Measurements from ENCODE around the gene CHAD. TPM values are rescaled to one million over a fixed set of nuclear protein-coding genes. Genes with fewer than 3 reads are reported as not detected.

Gene CHAD
- total and polyA plus RNA-seq, 2 of the 13 experiments (the other 11 are each of a cell fraction or from before 2014, with no cell fraction given) = 1.4 TPM; not detected in 1

DNA sequence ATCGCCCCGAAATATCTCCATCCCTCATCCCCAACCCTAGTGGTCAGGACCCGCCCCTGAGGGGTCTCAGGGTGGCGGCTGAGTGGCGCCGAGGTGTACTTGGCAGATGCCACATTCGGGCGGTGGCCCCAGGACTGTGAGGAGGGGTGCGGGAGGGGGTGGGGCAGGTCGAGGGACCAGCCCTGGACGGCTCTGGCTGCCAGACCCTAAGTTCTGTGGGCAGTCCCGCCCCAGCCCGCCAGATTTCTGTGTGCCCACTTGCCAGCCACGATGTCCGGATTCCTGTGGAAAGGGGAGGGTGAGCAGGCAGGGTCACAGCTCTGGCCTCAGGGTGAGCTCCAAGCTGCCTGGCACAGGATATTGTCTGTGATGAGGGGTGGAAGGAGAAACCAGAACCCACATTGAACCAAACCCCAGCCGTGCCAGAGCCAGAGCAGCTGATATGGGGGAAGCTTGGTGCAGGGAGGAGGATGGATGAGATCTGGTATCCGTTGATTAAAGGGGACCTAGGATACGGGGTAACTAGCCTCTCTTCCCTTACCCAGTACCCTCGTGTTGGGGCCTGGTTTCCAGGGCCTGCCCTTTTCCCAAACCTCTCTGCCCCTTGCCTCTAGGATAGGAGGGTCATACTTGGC is 1.1 kb upstream of the CHAD start:
- DNase-seq (ENCODE audit: low spot score) (no peak), FAIRE-seq (no peak), ATAC-seq (no peak)
- Histone ChIP-seq H3K27ac (ENCODE audit: extremely low read length, insufficient read depth, low read length) (no peak overlapping the region), H3K36me3 (replicated peaks in 1 of 2; ENCODE audit: control insufficient read depth in 1 of 2, insufficient read depth in 2 of 2, low read length in 2 of 2) (peaks cover 21 to 23% of the 10 kb centered on the region in 2 experiments; a peak in 4 of 5 replicates), H2AFZ (ENCODE audit: low read length) (no peak overlapping the region), H4K20me1 (ENCODE audit: insufficient read depth, low read length) (no peaks in the 10 kb centered on the region), H3K27me3 (ENCODE audit: control insufficient read depth in 1 of 2, insufficient read depth in 2 of 2, low read length in 2 of 2) (no peaks in the 10 kb centered on the region), H3K4me3 (replicated peaks in 1 of 3; ENCODE audit: insufficient read depth in 1 of 3, low read depth in 2 of 3, low read length in 3 of 3) (no peak overlapping the region), H3K4me1 (ENCODE audit: insufficient read depth, low read length) (no peaks in the 10 kb centered on the region), H3K4me2 (ENCODE audit: low read depth, low read length) (no peak overlapping the region), H3K9ac (ENCODE audit: insufficient read depth, low read depth, low read length) (no peak overlapping the region), H3K9me3 (ENCODE audit: low read length) (no peaks in the 10 kb centered on the region), H3K79me2 (ENCODE audit: insufficient read depth, low read length) (no peaks in the 10 kb centered on the region)
- intact Hi-C loops (cut with micrococcal nuclease; ENCODE audit: unreplicated experiment) (no loop called here), in situ Hi-C loops (cut with HindIII; ENCODE audit: extremely low pct_ligation_motif_present, low pct_unique_long_range_greater_than_20kb) (no loop called here)
- TF ChIP-seq ZNF652 (CRISPR knock-in tag; IDR thresholded peaks at IDR 0.05; ENCODE audit: borderline replicate concordance, low read depth) (no peak), RAD21 (CRISPR knock-in tag; IDR thresholded peaks at IDR 0.05) (no peak)
- WGBS (ENCODE audit: low lambda C conversion rate) = 95% methylated on average over 19 of the region's 19 CpGs
- ChIA-PET POLR2A (no interaction called here), CTCF (ENCODE audit: low intra/inter-chr PET ratio, low total read pairs) (no interaction called here)
- BruUV-seq (replicated peaks) = no TSS peak

DNA sequence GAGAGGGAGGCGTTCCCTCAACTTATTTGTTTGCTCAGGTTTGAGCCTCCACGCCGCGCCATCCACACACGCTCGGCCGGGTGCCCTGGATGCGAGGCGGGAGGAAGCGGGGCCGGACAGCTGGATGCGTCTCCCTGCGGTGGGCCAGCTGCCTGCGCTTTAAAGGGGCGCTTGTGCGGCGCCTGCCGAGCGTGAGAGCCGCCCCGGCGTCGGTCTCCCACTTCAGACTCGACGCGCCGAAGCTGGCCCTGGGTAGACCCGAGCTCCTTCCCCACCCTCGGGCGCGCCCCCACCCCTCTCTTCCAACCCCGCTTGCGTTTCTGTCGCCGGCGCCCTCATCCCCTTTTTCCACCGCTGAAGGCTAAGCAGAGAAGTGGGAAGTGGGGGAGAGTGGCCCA is 527 bp upstream of the CHAD start:
- in situ Hi-C loops (cut with HindIII; ENCODE audit: extremely low pct_ligation_motif_present, low pct_unique_long_range_greater_than_20kb) = no loop called here
- intact Hi-C loops (cut with micrococcal nuclease; ENCODE audit: unreplicated experiment) = no loop called here
- no peak overlapping the region for H3K27ac ChIP-seq (ENCODE audit: extremely low read length, insufficient read depth, low read length)
- peaks cover 21 to 23% of the 10 kb centered on the region in 2 experiments; a peak in 4 of 5 replicates for H3K36me3 ChIP-seq (replicated peaks in 1 of 2; ENCODE audit: control insufficient read depth in 1 of 2, insufficient read depth in 2 of 2, low read length in 2 of 2)
- no peaks in the 10 kb centered on the region for H3K9me3 ChIP-seq (ENCODE audit: low read length)
- POLR2A ChIA-PET = no interaction called here
- CTCF ChIA-PET (ENCODE audit: low intra/inter-chr PET ratio, low total read pairs) = no interaction called here
- no TSS peak for BruUV-seq (replicated peaks)
- H3K4me1 ChIP-seq (ENCODE audit: insufficient read depth, low read length) = no peaks in the 10 kb centered on the region
- no peaks in the 10 kb centered on the region for H3K27me3 ChIP-seq (ENCODE audit: control insufficient read depth in 1 of 2, insufficient read depth in 2 of 2, low read length in 2 of 2)
- DNase-seq (ENCODE audit: low spot score) (no peak), ATAC-seq (no peak), FAIRE-seq (no peak)
- H4K20me1 ChIP-seq (ENCODE audit: insufficient read depth, low read length) = no peaks in the 10 kb centered on the region
- no peak overlapping the region for H3K4me2 ChIP-seq (ENCODE audit: low read depth, low read length)
- no peak overlapping the region for H3K9ac ChIP-seq (ENCODE audit: insufficient read depth, low read depth, low read length)
- WGBS (ENCODE audit: low lambda C conversion rate) = 95% methylated on average over 30 of the region's 37 CpGs
- TF ChIP-seq, protein P1, sequence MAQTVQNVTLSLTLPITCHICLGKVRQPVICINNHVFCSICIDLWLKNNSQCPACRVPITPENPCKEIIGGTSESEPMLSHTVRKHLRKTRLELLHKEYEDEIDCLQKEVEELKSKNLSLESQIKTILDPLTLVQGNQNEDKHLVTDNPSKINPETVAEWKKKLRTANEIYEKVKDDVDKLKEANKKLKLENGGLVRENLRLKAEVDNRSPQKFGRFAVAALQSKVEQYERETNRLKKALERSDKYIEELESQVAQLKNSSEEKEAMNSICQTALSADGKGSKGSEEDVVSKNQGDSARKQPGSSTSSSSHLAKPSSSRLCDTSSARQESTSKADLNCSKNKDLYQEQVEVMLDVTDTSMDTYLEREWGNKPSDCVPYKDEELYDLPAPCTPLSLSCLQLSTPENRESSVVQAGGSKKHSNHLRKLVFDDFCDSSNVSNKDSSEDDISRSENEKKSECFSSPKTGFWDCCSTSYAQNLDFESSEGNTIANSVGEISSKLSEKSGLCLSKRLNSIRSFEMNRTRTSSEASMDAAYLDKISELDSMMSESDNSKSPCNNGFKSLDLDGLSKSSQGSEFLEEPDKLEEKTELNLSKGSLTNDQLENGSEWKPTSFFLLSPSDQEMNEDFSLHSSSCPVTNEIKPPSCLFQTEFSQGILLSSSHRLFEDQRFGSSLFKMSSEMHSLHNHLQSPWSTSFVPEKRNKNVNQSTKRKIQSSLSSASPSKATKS (CRISPR knock-in tag; IDR thresholded peaks at IDR 0.05) = no peak
- TF ChIP-seq STAT5B (CRISPR knock-in tag; IDR thresholded peaks at IDR 0.05) (no peak), PRPF4 (IDR thresholded peaks at IDR 0.05; ENCODE audit: low read depth, low read length, poor library complexity, severe bottlenecking) (no peak)
- H2AFZ ChIP-seq (ENCODE audit: low read length) = no peak overlapping the region
- H3K4me3 ChIP-seq (replicated peaks in 1 of 3; ENCODE audit: insufficient read depth in 1 of 3, low read depth in 2 of 3, low read length in 3 of 3) = no peak overlapping the region
- H3K79me2 ChIP-seq (ENCODE audit: insufficient read depth, low read length) = no peaks in the 10 kb centered on the region
